NOMO-1 treated with dmso at 0.1 percent for 144 hours (cell line): ENCODE results near the gene LMAN2.

Experiments
- DNase-seq: peaks from one replicate; lab custom pipeline; 2025; ENCODE audit not compliant: unreplicated experiment; lab: John Stamatoyannopoulos, UW

The LMAN2 gene

DNA sequence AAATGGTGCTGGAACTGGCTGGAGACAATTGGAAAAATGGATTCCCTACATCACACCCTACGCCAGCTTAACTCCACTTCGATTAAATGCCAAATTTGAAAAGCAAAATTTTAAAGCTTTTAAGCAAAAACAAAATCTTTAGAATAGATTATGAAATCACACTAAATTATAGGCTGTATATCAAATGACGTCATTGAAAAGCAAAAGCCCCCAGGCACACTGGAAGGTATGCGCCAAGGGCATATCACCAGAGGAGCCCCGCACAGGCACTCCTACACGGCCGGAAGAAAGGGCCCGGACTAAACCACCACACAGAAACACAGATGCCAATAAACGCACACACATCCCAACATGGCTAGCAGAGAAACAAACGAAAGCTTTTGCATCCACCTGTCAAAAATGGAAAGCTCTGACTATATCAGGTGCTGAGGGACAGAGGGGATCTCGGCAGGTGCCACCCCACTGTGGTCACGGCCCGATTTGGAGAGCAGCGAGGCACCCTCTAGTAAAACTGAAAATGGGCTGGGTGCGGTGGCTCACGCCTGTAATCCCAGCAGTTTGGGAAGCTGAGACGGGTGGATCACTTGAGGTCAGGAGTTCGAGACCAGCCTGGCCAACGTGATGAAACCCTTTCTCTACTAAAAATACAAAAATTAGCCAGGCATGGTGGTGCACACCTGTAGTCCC is 22.8 kb downstream of the LMAN2 start:
- DNase-seq, result no peak

DNA sequence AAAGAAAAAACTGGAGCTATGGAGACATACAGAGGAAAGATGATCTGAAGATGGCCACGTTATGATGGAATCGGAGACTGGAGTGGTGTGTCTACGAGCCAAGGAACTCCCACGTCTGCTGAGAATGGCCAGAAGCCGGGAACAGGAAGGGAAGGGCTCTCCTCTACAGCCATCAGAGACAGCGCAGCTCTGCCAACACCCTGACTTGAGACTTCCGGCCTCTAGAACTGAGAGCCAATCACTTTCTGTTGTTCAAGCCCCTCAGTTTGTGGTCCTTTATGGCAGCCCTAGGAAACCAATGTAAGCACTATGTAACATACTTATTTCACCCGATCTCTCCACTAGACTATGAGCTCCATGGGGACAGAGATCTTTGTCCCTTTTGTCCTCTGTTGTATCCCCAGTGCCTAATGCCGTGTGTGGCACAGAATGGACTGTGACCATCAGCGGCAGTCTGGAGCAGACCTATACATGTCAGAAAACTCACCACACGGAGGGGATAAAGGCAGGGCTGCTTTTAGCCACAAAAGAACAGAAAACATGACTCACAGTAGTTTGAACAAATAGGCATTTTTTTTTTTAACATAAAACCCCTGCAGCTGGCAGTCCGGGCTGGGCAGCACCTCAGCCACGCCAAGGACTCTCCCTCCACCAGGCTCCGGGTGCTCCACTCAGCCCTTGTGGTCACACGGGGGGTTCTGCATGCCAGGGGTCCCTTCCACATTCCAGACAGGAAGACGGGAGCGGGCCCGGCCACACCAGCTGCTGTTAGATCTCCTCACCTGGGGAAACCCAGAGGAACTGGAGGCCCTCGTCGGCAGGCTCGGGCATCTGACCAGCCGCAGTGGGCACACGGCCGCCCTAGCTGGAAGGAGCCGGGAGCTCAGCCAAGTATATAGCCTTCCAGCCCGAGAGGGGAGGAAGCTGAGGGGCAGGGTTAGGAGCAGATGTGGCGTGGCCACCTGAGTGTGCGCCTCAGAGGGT is 23.6 kb downstream of the LMAN2 start:
- DNase-seq, result no peak

DNA sequence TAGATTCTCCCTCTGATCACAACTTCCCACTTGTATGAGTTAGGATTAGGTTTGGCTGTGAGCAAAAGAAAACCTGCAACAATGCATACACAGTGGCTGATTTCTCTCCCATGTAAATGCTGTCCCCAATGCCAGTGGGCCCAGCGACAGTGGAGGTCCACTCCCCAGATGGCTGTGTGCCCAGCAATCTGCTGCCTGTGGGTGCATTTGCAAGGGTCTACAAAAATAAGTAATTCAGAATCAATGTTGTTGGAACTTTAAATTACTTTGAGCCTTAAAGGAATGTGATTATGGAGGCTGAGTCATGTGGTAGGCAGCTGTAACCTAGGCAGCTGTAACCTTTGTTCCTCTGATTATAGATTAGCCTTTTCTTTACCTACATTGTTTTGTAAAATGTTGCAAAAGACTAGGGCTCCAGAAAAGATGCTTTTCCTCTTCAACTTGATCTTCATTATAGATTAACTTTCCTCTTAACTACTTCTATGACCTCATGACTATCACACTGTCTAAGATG is 25.5 kb downstream of the LMAN2 start:
- no peak for DNase-seq

DNA sequence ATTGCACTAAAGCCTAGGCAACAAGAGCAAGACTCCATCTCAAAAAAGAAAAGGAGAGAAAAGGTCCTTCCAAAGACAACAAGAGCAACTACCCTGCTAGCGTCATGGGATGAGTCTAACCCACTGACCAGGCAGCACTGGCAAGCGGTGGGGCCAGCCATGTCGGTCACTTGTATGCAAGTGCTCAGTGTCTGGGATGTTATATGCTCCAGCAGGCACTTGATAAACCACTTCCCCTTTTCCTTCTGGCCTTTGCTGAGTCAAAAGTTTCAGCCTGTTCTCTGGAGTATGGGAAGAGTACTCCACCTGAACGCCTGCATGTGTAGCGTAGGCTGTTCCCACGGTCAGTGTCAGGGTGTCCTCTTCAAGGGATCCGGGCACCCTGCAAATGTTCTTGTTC is 30.6 kb downstream of the LMAN2 start:
- DNase-seq, result peak; percentile 37

DNA sequence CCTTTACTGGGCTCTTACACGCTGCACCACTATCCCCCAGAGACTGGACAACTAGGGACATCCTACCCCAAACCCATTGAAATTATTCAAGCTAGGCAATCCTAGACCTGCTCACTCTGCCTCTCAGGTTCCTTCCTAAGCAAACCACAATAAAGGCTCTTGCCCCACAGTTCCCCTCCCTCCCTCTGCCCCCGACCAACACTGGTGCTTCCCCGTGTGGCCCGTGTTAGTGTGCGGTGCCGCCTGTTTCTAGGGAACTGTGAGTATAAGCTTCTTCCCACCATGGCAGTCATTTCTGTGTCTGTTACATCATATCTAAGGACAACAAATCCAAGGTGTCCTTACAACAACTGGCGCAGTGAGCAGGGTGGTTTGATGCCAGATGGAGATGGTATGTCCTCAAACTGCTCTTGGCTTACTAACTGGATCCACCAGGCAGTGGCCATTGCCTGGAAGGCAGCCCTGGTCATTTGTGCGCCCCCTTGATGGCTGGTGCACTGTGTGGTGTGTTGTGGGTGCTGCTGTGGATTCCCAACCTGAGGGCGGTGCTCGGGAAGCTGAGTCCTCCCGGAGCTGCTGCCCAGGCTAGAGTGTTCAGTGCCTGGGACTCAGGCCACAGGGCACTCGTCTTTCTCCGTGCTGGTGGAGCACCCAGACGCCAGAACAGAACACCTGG is 31.4 kb downstream of the LMAN2 start:
- no peak for DNase-seq

DNA sequence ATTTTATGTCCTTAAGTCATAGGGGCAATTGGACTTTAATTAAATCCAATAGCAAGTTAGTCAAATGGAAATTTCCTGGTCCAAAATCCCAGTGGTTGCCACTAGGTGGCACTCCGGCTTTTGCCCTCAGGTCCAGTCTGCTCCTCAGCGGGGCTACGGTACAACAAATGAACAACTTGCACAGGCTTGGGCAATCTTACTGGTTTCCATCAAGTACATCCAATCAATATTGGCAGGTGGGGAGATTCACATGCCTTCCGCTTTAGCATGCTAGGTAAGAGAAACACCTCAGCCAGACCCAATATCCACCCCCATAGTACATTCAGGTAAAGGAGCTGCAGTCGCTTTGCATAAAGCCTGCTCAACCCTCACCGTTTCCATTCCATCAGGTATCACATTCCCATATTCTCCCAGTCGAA is 33.5 kb downstream of the LMAN2 start:
- DNase-seq, result peak; percentile 52

DNA sequence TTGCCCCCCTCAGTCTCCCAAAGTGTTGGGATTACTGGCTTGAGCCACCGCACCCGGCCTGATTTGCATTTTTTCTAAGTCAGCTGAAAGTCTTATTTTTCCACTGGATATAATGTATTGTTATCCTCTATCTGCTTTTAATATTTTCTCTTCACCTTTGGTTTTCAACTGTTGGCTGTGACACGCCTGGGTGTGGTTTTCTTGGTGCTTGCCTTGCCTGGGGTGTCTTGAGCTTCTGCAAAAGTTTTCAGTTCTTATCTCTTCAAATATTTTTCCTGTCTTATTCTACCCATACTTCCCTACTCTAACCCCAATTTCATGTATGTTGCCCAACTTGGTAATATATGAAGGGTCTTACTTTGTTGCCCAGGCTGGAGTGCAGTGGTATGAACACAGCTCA is 35.5 kb downstream of the LMAN2 start:
- DNase-seq, result no peak

DNA sequence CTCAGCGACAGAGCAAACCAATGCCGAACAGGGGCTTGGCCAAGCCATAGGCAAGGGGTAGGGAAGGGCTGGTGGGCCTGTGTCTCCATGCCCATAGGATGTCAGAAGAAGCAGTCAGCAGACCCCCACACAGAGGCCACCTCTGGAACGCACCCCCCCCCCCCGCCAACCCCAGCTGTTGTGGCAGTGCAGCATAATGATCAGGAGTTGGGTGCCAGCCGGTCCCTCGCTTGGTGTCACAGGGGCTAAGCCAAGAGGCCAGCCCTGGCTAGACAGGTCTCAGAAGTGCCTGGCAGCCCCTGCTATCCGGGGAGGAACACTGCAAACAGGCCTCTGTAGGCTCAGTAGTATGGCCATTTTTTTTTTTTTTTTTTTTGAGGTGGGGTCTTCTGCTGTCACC is 36.1 kb downstream of the LMAN2 start:
- DNase-seq, result no peak

DNA sequence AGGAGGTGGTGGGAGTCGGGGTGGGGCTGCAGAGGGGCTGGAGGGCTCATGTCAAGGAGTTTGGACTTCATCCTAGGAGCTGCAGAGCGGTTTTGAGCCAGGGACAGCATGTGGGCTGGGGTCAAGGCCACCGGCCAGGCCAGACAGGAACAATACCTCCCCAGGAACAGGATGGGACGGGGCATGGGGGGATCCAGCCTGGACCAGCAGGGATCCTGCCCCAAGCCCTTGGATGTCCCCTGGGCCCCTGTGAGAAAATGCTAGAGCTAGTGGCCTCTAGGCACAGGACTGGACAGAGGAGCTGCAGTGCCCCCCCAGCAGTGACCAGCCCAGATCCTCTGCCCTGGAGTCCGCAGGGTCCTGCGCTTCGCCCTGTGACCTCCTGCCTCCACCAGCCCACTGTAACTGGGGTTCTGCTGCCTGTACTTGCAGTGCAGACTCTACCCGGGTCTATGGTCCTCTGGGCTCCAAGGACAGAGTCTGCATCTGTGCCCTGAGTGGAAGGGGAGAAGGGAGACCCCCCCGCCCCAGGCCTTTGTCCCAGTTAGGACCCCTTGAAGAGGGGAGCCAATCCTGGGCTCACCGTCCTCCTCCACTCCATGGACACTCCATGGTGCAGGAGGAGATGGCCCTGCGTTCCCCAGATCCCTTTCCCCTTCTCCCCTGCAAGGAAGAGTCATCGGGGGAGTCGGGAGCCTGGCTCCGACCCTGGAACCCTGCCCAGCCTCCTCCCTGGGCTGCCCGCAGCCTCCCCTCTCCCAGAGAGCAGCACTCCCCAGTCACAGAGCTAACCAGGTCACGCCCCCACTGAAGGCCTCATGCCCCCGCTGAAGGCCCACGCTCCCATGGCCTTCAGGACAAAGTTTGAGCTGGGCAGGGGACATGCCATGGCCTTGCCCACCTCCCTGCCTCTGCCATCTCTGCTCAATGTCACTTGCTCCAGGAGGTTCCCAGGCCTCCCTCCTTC is 36.8 kb downstream of the LMAN2 start:
- DNase-seq, result no peak

DNA sequence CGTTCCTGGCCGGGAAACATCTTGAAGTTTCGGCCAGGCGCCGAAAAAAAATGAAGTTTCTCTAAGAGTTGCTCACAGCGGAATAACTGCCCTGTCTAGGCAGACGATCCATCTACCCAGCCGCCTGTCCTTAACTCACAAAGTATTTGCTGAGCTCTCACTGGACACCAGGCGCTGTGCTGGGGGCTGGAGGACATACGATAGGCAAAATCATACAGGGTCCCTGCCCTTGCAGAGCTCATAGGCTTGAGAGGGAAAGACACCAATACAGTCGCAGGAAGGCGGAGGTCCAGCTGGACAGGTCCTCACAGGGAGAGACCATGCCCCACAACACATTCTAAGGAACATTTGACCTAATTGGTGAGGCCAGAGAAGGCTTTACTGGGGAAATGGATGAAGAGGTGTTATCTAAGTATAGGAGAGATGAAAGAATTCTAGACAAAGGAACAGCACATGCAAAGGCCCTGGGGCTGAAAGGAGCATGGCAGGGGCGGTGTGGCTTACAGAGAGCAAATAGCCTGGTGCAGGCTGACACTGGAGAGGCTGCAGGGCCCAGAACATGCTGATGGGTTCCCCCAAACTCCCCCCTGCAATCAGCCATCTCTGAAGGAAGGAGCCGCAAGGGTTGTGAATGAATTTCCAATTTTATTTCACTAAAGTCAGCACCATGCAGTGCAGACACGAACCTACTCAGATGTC is 37.8 kb downstream of the LMAN2 start:
- no peak for DNase-seq

DNA sequence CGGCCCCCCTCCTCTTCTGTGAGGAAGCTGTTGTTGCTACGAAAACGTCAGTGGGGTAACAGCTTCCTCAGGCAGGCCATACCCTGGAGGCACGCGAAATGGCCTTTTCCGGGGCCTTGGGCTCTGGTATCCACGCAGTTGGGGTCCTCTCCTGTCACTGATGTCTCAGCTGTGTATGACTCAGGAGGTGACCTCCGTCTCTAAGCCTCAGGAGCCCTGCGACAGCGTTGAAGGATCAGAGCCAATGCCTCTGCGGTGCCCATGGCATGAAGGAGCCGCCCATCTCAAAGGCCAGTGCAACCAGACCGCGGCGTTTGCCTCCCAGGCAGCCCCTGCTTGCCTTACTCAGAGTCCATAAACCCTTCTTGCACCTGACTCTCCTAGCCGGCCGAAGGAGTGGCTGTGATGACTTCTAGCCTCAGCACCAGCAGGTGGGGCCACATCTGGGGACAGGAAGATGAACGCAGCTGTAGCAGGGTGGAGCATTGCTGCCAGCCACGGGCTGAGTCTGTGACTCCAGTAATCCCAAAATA is 38.8 kb downstream of the LMAN2 start:
- no peak for DNase-seq

DNA sequence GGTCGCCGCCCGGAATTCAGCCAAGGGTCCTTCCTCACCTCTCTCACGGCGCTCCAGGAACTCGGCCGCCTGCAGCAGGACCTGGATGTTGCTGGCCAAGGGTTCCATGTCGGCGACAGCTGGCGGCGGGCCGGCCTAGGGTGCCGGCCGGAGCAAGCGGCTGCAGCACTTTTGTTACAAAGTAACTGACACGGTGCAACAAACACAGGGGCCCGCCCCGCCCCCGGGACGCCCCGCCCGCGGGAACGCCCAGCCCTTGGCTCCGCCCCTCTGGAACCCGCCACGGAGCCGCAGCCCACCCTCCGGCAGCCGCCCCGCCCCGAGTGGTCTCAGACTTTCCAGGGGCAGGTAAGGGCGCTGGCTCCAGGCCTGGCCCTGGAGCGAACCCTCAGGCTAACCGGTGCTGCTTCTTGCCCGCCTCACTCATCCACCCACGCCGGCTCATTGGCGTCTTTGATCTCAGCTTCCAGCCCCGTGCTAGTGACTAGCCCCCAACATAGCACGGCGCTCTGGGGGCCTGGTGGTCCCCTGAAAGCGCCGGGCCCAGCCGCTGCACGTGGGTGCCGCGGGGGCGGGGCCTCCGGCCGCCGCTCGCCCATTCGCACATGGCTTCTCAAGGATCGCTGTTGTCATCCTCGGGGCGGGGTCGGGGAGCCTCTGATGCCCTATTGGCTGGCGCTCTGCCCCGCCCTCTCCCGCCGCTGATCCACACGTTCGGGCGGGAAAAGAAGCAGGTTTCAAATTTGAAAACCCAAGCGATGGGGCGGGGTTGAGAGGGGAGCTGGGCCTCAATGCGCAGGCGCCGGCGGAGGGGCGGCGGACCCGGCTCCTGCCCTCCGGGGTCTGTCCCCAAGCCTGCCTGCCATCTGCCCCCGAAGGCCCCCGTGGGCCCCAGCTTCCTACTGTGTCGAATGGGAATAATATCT is 39.5 kb downstream of the LMAN2 start, which contains the start of gene MXD3:
MXD3 (minus strand) TSS at position 176 of the 926 bp plus-strand sequence; CDS start at position 108, 68 bp downstream.
- DNase-seq, result peak; percentile 97

DNA sequence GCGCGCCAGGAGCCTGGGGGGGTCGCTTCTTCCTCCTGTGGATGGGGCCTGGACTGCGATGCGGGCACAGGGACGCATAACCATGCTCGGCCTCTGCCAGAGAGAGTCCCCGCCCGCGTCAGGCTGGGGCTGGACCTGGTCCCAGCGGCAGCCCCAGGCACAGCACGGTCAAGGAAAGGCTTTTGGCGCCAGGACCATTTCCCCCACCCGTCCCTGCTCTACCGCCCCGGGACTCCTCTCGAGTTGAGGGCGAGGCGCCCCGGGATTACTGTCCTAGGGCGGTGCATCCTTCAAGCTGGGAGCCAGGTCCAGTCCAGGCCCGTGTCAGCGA is 40.1 kb downstream of the LMAN2 start:
- no peak for DNase-seq

DNA sequence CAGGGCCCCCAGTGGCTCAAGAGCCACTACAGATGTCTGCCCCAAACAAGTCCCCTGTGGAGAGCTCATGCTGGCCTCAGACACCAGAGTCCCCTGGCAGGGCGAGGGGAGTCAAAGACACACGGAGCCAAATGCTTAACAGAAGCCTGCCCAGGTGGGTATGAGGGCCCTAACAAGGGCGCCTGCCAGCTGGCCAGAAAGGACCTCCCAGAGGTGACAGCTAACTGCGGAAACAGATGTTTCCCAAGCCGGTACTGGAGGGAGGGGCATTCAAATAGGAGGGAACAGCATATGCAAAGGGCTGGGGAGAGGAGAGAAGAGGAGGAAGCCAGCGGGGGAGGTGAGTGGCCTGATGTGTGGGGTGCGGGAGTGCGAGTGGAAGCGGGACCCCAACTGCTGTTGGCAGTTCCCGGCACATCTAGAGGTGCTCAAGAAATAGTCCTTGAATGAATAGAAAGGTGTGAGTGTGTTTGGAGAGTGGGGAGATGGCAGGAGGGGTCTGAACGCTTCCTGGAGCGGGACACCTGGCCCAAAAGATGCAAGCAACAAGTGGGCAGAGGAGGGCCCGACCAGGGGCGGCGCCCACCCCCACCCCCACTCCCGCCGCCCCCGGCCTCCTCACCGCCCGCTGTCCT is 40.6 kb downstream of the LMAN2 start:
- peak; percentile 60 for DNase-seq

DNA sequence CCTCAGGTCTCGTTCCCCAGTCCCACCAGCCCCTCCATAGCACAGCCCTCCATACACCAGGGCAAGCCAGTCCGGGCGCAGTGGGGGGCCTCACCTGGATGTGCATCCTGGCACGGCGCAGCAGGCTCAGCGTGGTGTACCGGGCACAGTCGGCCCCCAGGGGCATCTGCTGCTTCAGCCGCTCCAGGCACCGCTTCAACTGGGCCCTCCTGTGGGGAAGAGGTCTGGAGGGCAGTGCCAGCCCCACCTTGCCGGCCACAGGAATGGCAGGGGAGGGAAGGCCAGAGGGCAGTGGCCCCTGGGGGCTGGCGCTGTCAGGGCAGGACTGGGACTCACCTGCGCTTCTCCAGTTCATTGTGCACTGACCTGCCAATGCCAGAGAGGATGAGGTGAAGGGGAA is 41.1 kb downstream of the LMAN2 start:
- no peak for DNase-seq

DNA sequence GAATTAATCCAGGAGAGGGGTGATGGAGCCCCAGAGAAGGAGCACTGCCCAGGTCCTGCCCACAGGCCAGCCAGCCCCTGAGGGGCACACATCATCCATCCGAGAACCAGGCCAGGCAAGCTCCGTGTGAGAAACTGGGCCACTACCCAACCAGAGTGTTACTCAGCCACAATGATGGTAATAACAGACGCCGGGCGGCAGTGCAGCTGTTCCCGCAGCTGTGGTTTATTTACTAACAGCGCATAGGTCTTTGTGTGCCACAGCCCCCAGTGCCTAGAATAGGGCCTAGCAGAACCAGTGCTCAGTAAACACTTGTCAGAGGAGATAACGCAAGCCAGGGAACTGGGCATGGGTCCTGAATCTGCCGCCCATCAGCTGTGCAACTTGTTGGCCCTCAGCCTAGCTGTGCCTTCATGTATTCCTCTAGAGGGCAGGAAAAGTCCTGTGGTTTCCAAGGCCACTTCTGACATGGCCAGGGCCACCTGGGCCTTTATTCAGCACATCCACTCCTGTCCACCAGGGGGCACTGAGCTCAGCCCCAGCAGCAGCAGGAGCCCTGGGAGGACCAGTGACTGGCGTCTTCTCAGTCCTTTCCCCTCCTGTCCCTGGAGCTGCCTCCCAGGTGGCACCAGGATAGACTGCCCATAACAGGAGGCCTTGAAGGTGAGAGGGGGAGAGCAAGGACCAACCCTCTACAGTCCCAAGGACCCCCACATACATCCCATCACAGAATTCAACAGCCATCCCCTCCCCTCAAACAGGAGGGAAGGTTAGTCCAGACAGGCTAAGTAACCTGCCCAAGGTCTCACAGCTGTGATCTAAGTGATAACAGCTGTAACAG is 41.9 kb downstream of the LMAN2 start:
- peak; percentile 38 for DNase-seq

DNA sequence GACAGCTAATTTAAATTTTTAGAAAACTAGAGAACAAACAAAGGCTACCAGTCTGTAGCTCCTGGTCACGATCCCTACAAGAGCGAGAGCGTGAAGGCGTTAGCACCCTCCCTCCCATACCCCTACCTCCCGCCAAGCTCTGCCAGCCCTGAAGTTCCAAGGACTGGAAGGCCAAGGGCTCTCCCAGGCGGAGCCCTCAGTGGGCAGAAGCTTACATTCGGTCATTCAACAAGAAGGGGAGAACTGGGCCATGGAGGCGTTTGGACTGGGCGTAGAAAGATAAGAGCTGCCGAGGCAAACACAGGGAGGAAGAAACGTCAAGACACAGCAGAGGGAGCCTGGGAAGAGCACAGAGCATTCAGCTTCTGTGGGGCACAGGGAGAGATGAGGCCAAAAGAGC is 42.7 kb downstream of the LMAN2 start:
- no peak for DNase-seq
